K562 (cell line): ENCODE data around the gene CALHM1.

Experiments used
- ADNP ChIP-seq: fragments of 200-800 bp; sonication (Bioruptor generic); IDR thresholded peaks from 2 replicates; pipeline ENCODE4 v1.6.1; 2016; ENCODE audit warnings: missing genetic modification characterization, missing compliant biosample characterization
- POLR3G ChIP-seq: IDR thresholded peaks from 2 replicates; pipeline ENCODE4 v1.6.1; 2011; ENCODE audit not compliant: insufficient read length, insufficient replicate concordance; ENCODE audit errors: extremely low read depth
- TCF7L2 ChIP-seq: fragments of 150-350 bp; IDR thresholded peaks from 2 replicates; pipeline ENCODE4 v1.6.1; 2016; ENCODE audit warnings: low read depth, mild to moderate bottlenecking, low read length, moderate library complexity

GRCh38 chr10:103493362-103493915 lies 34.7 kb upstream of the CALHM1 start, which contains the start of gene NEURL1:
- TF ChIP-seq TCF7L2, result no peak
- no peak for TF ChIP-seq POLR3G
- no peak for TF ChIP-seq ADNP (tag)
